NOMO-1 (cell line): ENCODE data around the gene SMC1A.
"Not testable (repeated sequence)": the region's sequence is repeated elsewhere in the genome, so short reads cannot be mapped to it uniquely, and the experiment has no call there.

Experiments
- DNase-seq, 2 experiments: peaks; one replicate each; lab custom pipeline; 2025; ENCODE audit not compliant: unreplicated experiment in 2 of 2; lab: John Stamatoyannopoulos, UW

The SMC1A gene

GRCh38 chrX:53429755-53430154, 7.3 kb upstream of the SMC1A start:
- no peak for DNase-seq

GRCh38 chrX:53422861-53423306, 430 bp upstream of the SMC1A start, which contains the start of gene RIBC1:
Gene RIBC1 (plus strand): TSS chrX:53422873. CDS start chrX:53426277, 3,404 bp downstream.
- DNase-seq, result no peak

GRCh38 chrX:53421772-53422085, 725 bp downstream of the SMC1A start:
- no peak for DNase-seq

- no peak for DNase-seq
These were observed 1.3 kb downstream of the SMC1A start for GRCh38 chrX:53421125-53421524.

GRCh38 chrX:53420351-53420750, 2.1 kb downstream of the SMC1A start:
- not testable (repeated sequence) for DNase-seq

- DNase-seq, result peak; percentile 38 to 46
These were observed 10.0 kb downstream of the SMC1A start for GRCh38 chrX:53412446-53412845.

GRCh38 chrX:53403535-53403934, 18.9 kb downstream of the SMC1A start:
- no peak for DNase-seq

GRCh38 chrX:53398216-53398615, 24.2 kb downstream of the SMC1A start:
- DNase-seq, result no peak

GRCh38 chrX:53395605-53396298, 26.7 kb downstream of the SMC1A start:
- DNase-seq, result no peak

- no peak for DNase-seq
These were observed 38.9 kb downstream of the SMC1A start for GRCh38 chrX:53383376-53384076.

GRCh38 chrX:53379747-53380146, 42.7 kb downstream of the SMC1A start:
- no peak for DNase-seq

GRCh38 chrX:53379008-53379710, 43.3 kb downstream of the SMC1A start:
- DNase-seq, result no peak

GRCh38 chrX:53377464-53377863, 45.0 kb downstream of the SMC1A start:
- DNase-seq, result no peak

- DNase-seq, result no peak
These were observed 45.6 kb downstream of the SMC1A start for GRCh38 chrX:53376888-53377287.

GRCh38 chrX:53374923-53375322, 47.5 kb downstream of the SMC1A start:
- DNase-seq, result no peak

- DNase-seq, result peak; percentile 46 to 95
These were observed 48.1 kb downstream of the SMC1A start for GRCh38 chrX:53374222-53374820.

GRCh38 chrX:53373307-53373706, 49.1 kb downstream of the SMC1A start:
- no peak for DNase-seq

GRCh38 chrX:53366454-53366853, 56.0 kb downstream of the SMC1A start:
- DNase-seq, result not testable (repeated sequence)

GRCh38 chrX:53362449-53362848, 60.0 kb downstream of the SMC1A start:
- DNase-seq, result peak; percentile 33 to 85

- no peak for DNase-seq
These were observed 64.5 kb downstream of the SMC1A start for GRCh38 chrX:53357799-53358530.

- no peak for DNase-seq
These were observed 66.3 kb downstream of the SMC1A start for GRCh38 chrX:53356186-53356585.
